NCI-H82 treated with DMSO at 0.1 percent for 48 hours (cell line): ENCODE measurements around the gene NUTM2G.
"Not testable (repeated sequence)": the region's sequence is repeated elsewhere in the genome, so short reads cannot be mapped to it uniquely, and the experiment has no call there.

Source experiments
- DNase-seq: peaks from one replicate; lab custom pipeline; 2025; ENCODE audit not compliant: unreplicated experiment; lab: John Stamatoyannopoulos, UW

The NUTM2G gene

DNA sequence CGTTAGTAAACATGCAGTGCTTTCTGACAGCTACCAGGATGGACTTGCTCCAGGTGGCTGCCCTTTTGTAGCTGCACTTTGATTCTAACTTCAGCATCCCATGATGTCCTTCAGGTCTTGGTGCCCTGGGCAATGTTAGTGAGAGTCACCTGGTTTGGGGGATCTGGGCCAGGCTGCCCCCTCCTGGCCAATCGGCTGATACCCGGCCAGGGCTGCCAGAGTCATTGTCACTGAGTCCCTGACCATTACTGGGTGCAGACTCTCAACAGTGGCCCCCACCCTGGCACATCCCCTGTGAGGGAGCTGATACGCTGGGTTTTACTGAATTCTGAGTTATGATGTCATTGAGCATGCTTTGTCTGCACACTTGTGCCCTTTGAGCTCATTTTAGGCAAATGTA is 13.5 kb downstream of the NUTM2G start:
- DNase-seq: not testable (repeated sequence)

GRCh38 chr9:96949346-96949745 is 20.7 kb downstream of the NUTM2G start:
- not testable (repeated sequence) for DNase-seq

GRCh38 chr9:96950539-96950938 is 21.9 kb downstream of the NUTM2G start:
- not testable (repeated sequence) for DNase-seq

DNA sequence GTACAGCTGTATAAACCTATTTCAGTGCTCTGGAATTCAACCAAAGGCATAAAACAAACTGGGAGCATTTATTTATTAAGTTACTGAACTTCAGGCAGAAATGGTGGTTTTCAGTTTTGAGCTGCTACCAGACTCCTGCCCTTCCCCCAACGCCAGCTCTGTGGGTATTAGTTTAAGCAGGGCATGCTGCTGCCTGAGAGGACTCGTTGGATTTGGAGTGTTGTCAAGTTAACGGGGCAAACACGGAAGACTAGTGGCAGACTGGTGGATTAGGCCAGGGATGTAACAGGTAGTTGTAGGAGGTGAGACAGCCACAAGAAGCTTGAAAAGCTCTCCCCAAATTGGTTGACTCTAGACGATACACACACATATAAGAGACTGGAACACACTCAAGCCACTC is 38.9 kb downstream of the NUTM2G start:
- DNase-seq: peak; percentile 0

- DNase-seq: not testable (repeated sequence)
Measured at GRCh38 chr9:96972552-96972951, 43.9 kb downstream of the NUTM2G start.

GRCh38 chr9:96974037-96974436 is 45.4 kb downstream of the NUTM2G start:
- not testable (repeated sequence) for DNase-seq

DNA sequence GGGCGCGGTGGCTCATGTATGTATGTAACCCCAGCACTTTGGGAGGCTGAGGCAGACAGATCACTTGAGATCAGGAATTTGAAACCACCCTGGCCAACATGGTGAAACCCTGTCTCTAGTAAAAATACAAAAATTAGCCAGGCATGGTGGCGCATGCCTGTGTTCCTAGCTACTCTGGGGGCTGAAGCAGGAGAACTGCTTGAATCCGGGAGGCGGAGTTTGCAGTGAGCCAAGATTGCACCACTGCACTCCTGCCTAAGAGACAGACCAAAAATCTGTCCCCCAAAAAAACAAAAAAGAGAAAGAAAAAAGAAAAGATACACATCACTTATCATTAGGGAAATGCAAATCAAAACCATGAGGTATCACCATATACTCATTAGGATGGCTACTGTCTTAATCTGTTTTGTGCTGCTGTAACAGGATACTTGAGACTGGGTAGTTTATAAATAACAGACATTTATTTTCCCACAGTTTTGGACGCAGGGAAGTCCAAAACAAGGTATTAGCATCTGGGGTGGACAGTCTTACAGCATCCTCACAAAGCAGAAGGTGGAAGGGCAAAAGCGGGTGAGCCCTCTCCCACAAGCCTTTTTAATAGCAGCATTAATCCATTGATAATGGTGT is 55.0 kb downstream of the NUTM2G start:
- not testable (repeated sequence) for DNase-seq

DNA sequence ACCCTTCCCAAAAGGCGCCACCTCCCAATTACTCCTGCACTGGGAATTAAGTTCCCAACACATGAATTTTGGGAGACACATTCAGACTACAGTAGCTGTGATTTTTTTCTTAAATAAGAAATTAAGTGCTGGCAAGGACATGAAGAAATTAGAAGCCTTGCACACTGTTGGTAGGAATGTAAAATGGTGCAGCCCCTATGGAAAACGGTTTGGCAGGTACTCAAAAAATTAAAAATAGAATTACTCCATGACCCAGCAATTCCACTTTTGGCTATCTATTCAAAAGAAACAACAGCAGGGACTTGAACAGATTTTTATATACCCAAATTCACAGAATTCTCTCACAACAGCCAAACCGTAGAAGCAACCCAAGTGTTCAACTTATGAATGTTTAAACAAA is 55.5 kb downstream of the NUTM2G start:
- DNase-seq: not testable (repeated sequence)

- DNase-seq: not testable (repeated sequence)
Measured at GRCh38 chr9:96984887-96985286, 56.2 kb downstream of the NUTM2G start.
